GM23338 (cell line): ENCODE data around the gene UBQLN2. TPM values are rescaled to one million over a fixed set of nuclear protein-coding genes. Genes with fewer than 3 reads are reported as not detected.

Source experiments
- ATAC-seq: fragments of 200-7000 bp; cut with Tn5 transposase; 3 replicates; pipeline ENCODE4 v1.9.1; 2020
- DNase-seq: peaks from one replicate; pipeline ENCODE4 v3.0.0-alpha.2; 2015; ENCODE audit warnings: low spot score
- H2AFZ ChIP-seq: fragments of 200-600 bp; sonication (generic); 2 replicates; pipeline ENCODE4 v1.8.0; 2016; ENCODE audit warnings: antibody characterized with exemption, mild to moderate bottlenecking, moderate library complexity
- H3F3A ChIP-seq: fragments of 200-600 bp; sonication (generic); replicated peaks from 2 replicates; pipeline ENCODE4 v1.8.0; 2017; ENCODE audit warnings: antibody characterized with exemption, mixed run types, low read depth
- H3K27ac ChIP-seq: fragments of 200-600 bp; sonication (generic); 2 replicates; pipeline ENCODE4 v1.6.1; 2016; ENCODE audit warnings: low read depth
- H3K27me3 ChIP-seq: fragments of 200-600 bp; sonication (generic); 2 replicates; pipeline ENCODE4 v1.8.0; 2016; ENCODE audit warnings: mild to moderate bottlenecking, mixed run types, moderate library complexity; ENCODE audit not compliant: insufficient read depth
- H3K36me3 ChIP-seq: fragments of 200-600 bp; sonication (generic); 2 replicates; pipeline ENCODE4 v1.8.0; 2016; ENCODE audit warnings: mild to moderate bottlenecking; ENCODE audit not compliant: insufficient read depth
- H3K4me1 ChIP-seq: fragments of 200-600 bp; sonication (generic); 2 replicates; pipeline ENCODE4 v1.8.0; 2016; ENCODE audit warnings: mild to moderate bottlenecking, moderate library complexity; ENCODE audit not compliant: insufficient read depth
- H3K4me2 ChIP-seq: fragments of 200-600 bp; sonication (generic); 2 replicates; pipeline ENCODE4 v1.7.1; 2017; ENCODE audit warnings: mixed run types
- H3K4me3 ChIP-seq: fragments of 200-600 bp; sonication (generic); 2 replicates; pipeline ENCODE4 v1.6.1; 2016; ENCODE audit warnings: mixed run types
- H3K79me2 ChIP-seq: fragments of 200-600 bp; sonication (generic); replicated peaks from 2 replicates; pipeline ENCODE4 v1.8.0; 2017; ENCODE audit warnings: mild to moderate bottlenecking; ENCODE audit not compliant: insufficient read depth
- H3K9me2 ChIP-seq: fragments of 200-600 bp; sonication (generic); 2 replicates; pipeline ENCODE4 v1.8.0; 2017; ENCODE audit not compliant: insufficient read depth
- H4K20me1 ChIP-seq: fragments of 200-600 bp; sonication (generic); replicated peaks from 2 replicates; pipeline ENCODE4 v1.8.0; 2017; ENCODE audit warnings: mild to moderate bottlenecking; ENCODE audit not compliant: insufficient read depth
- H3K27ac Mint-ChIP-seq: 2 replicates; pipeline ENCODE4 v1.8.0; 2020; ENCODE audit warnings: inconsistent platforms, mild to moderate bottlenecking, moderate library complexity, mixed read lengths
- H3K27me3 Mint-ChIP-seq: 3 replicates; pipeline ENCODE4 v1.8.0; 2022; ENCODE audit warnings: low read depth, mild to moderate bottlenecking, moderate library complexity, mixed read lengths, inconsistent platforms; ENCODE audit not compliant: insufficient read depth, poor library complexity
- H3K36me3 Mint-ChIP-seq: 3 replicates; pipeline ENCODE4 v1.8.0; 2021; ENCODE audit warnings: low read depth, mild to moderate bottlenecking, inconsistent platforms, moderate library complexity, mixed read lengths
- H3K4me1 Mint-ChIP-seq: 3 replicates; pipeline ENCODE4 v1.8.0; 2020; ENCODE audit warnings: mild to moderate bottlenecking, inconsistent platforms, mixed read lengths
- H3K4me3 Mint-ChIP-seq: 3 replicates; pipeline ENCODE4 v1.8.0; 2021; ENCODE audit warnings: moderate library complexity, mild to moderate bottlenecking, inconsistent platforms, mixed read lengths
- H3K9me3 Mint-ChIP-seq: 3 replicates; pipeline ENCODE4 v1.8.0; 2020; ENCODE audit warnings: moderate library complexity, mild to moderate bottlenecking, inconsistent platforms, mixed read lengths
- CTCF ChIP-seq, 2 experiments: fragments of 200-600 bp in 1 of 2; sonication (generic) in 1 of 2; conservative IDR thresholded peaks; 2 replicates each; pipeline versions ENCODE4 v1.5.1 to v1.6.1; 2016 to 2017; ENCODE audit warnings: antibody characterized with exemption in 2 of 2, low read depth in 2 of 2, mild to moderate bottlenecking in 2 of 2, moderate library complexity in 1 of 2
- POLR2AphosphoS5 ChIP-seq: IDR thresholded peaks from 2 replicates; pipeline ENCODE4 v1.6.1; 2016; ENCODE audit warnings: antibody characterized with exemption, low read depth
- ZNF462 ChIP-seq: fragments of 250-450 bp; sonication (Bioruptor Pico); IDR thresholded peaks from 2 replicates; pipeline ENCODE4 v1.5.0; 2020; ENCODE audit warnings: mild to moderate bottlenecking, moderate library complexity
- long read RNA-seq: library from polyadenylated mRNA; unstranded; transcript quantifications from one replicate; pipeline ENCODE4 v2.0.0, GENCODE V29; 2020; ENCODE audit not compliant: unreplicated experiment
- polyA plus RNA-seq: library from polyadenylated mRNA; unstranded; fragments of >200 nt; fragmentation: Nextera tagmentation; extraction: Ambion mirVana; gene quantifications from 2 replicates; pipeline ENCODE4 v1.2.1, GENCODE V29; 2016
- total RNA-seq: library from RNA; depleted of rRNA; stranded (reverse); fragments of >200 nt; shearing (Covaris generic); gene quantifications from 2 replicates; pipeline ENCODE4 v1.2.3, GENCODE V29; 2014; rRNA removed

Gene UBQLN2
- total RNA-seq = 35.7 and 42.0 TPM in 2 replicates
- 21.4 and 21.8 TPM in 2 replicates for polyA plus RNA-seq
- long read RNA-seq, full-length matches to known transcripts = 3 of 3 reads
- long read RNA-seq, partial matches to known transcripts = 0 of 3 reads
- long read RNA-seq, other reads (novel, unspliced or antisense) = 0 of 3 reads

DNA sequence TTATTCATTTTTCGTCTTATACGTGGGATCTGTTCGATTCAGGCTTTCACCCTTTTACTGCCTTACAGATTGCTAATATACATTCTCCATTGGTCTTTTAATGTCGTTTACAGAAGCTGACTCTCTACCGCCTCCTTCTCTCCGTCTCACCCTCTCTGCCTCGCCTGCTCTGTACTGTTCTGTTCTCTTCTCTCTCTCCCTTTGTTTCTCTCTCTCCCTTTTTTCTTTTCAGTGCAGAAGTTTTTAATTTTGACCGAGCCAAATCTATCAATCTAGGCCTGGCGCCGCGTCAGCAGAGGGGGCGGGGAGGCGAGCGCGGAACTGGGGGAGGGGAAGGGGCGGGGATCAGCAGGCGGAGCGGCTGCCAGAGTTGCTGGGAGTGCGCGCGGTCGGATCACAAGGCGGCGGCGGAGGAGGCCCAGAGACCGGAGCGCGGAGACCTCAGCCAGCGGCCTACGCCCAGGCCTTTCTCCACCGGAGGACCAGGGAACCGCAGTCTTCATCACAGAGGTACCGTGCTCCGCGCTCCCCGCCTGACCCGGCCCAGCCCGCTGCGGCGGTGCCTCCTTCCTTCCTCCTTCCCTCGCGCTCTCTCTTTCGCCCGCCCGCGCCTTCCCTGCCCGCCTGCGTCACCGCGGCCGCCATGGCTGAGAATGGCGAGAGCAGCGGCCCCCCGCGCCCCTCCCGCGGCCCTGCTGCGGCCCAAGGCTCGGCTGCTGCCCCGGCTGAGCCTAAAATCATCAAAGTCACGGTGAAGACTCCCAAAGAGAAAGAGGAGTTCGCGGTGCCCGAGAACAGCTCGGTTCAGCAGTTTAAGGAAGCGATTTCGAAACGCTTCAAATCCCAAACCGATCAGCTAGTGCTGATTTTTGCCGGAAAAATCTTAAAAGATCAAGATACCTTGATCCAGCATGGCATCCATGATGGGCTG is at the start of gene UBQLN2:
Gene UBQLN2 (plus strand): TSS at position 397 of the 931 bp plus-strand sequence. CDS start 247 bp downstream, at position 644.
- Histone ChIP-seq H2AFZ (peak within 1 kb of the TSS; percentile 85), H3K36me3 (no peaks in the 10 kb centered on the region; the same call in 1 of the 2 replicates), H3K27me3 (no peaks in the 10 kb centered on the region), H3K4me1 (peaks cover 23% of the 10 kb centered on the region), H3K79me2 (peaks cover 49% of the 10 kb centered on the region), H3K9me2 (no peaks in the 10 kb centered on the region), H3K4me3 (peak within 1 kb of the TSS; percentile 83), H3F3A (no peaks in the 10 kb centered on the region), H4K20me1 (peaks cover 12% of the 10 kb centered on the region; the same call in 1 of the 2 replicates), H3K27ac (peak within 1 kb of the TSS; percentile 98), H3K4me2 (peak within 1 kb of the TSS; percentile 89)
- ATAC-seq (peak; percentile 90), DNase-seq (peak; percentile 76)
- Mint-ChIP-seq H3K36me3 (peaks cover 12% of the 10 kb centered on the region), H3K27me3 (no peaks in the 10 kb centered on the region), H3K9me3 (no peaks in the 10 kb centered on the region), H3K4me3 (peak within 1 kb of the TSS; percentile 88), H3K27ac (peak within 1 kb of the TSS; percentile 98), H3K4me1 (peaks cover 9% of the 10 kb centered on the region; the same call in 2 of the 3 replicates)
- no peak for TF ChIP-seq ZNF462 (CRISPR knock-in tag)
- TF ChIP-seq CTCF (conservative IDR thresholded peaks at IDR 0.05; ENCODE audit: low read depth in 2 of 2) = 0 out of 4 replicates have a peak, but pooled peaks of 1 of the 2 experiments have one; percentile 0
- peak; percentile 58 for TF ChIP-seq POLR2AphosphoS5
